Panc1 (cell line): Measurements from ENCODE around the gene SPTLC2. TPM values are rescaled to one million over a fixed set of nuclear protein-coding genes. Genes with fewer than 3 reads are reported as not detected.

Source experiments
- ATAC-seq: fragments of 200-7000 bp; cut with Tn5 transposase; 2 replicates; pipeline ENCODE4 v1.9.1; 2020; ENCODE audit warnings: mild to moderate bottlenecking, moderate library complexity
- BruUV-seq: library from RNA; stranded (reverse); fragments of 400-500 nt; replicated peaks from 2 replicates; lab custom pipeline; 2021; lab: Mats Ljungman, UMichigan
- CTCF ChIA-PET: fragments of 300-600 bp; sonication (Branson Sonifier 250); formaldehyde crosslinking; loops from one replicate; lab custom pipeline; 2022; ENCODE audit warnings: antibody characterized with exemption; lab: Charles Lee
- POLR2A ChIA-PET: fragments of 300-600 bp; sonication (Branson Sonifier 250); formaldehyde crosslinking; loops from one replicate; lab custom pipeline; 2022; ENCODE audit warnings: antibody characterized with exemption; lab: Charles Lee
- DNase-seq: peaks from one replicate; pipeline ENCODE4 v3.0.0-alpha.2; 2010; ENCODE audit warnings: low read depth, low spot score
- H3K27ac ChIP-seq: 2 replicates; pipeline ENCODE4 v1.5.1; 2011; ENCODE audit warnings: mild to moderate bottlenecking, low read length, inconsistent platforms
- H3K27me3 ChIP-seq: fragments of 200-500 bp; sonication (Bioruptor generic); 2 replicates; pipeline ENCODE4 v1.6.0; 2014; ENCODE audit warnings: low read length, inconsistent platforms; ENCODE audit not compliant: control insufficient read depth, insufficient read depth
- H3K36me3 ChIP-seq: fragments of 200-500 bp; sonication (Bioruptor generic); 2 replicates; pipeline ENCODE4 v1.5.1; 2014; ENCODE audit warnings: inconsistent platforms, mild to moderate bottlenecking, low read length, moderate library complexity; ENCODE audit not compliant: control insufficient read depth, insufficient read depth
- H3K4me1 ChIP-seq: 2 replicates; pipeline ENCODE4 v1.5.1; 2011; ENCODE audit warnings: inconsistent platforms, mild to moderate bottlenecking, low read length, moderate library complexity; ENCODE audit not compliant: control insufficient read depth, insufficient read depth
- H3K4me3 ChIP-seq, 2 experiments: 2 replicates each; pipeline ENCODE4 v1.5.1; 2011 to 2012; ENCODE audit warnings: low read depth in 2 of 2, low read length in 2 of 2, mild to moderate bottlenecking in 2 of 2, inconsistent platforms in 1 of 2, moderate library complexity in 1 of 2
- H3K9me3 ChIP-seq: fragments of 200-500 bp; sonication (Bioruptor generic); 2 replicates; pipeline ENCODE4 v1.5.1; 2014; ENCODE audit warnings: low read depth, mild to moderate bottlenecking, inconsistent platforms, low read length, moderate library complexity; ENCODE audit not compliant: control insufficient read depth, insufficient read depth
- POLR2AphosphoS5 ChIP-seq: IDR thresholded peaks from 2 replicates; pipeline ENCODE4 v1.6.1; 2012; ENCODE audit warnings: mild to moderate bottlenecking, low read depth, low read length, moderate library complexity
- REST ChIP-seq, 2 experiments: IDR thresholded peaks; 2 replicates each; pipeline ENCODE4 v1.6.1; 2011 to 2012; ENCODE audit warnings: low read depth in 2 of 2, control low read depth in 1 of 2, low read length in 1 of 2, mild to moderate bottlenecking in 1 of 2, moderate library complexity in 1 of 2; ENCODE audit not compliant: insufficient read depth in 1 of 2
- SIN3A ChIP-seq: IDR thresholded peaks from 2 replicates; pipeline ENCODE4 v1.6.1; 2012; ENCODE audit warnings: low read depth, mild to moderate bottlenecking, low read length, moderate library complexity, borderline replicate concordance; ENCODE audit not compliant: insufficient read depth
- TCF7L2 ChIP-seq: IDR thresholded peaks from 2 replicates; pipeline ENCODE4 v1.6.1; 2011; ENCODE audit warnings: mild to moderate bottlenecking, low read depth, low read length, inconsistent platforms
- in situ Hi-C: cut with HindIII; loops from 2 replicates; pipeline ENCODE4 v1.10.0; 2016; ENCODE audit warnings: low sequenced_read_pairs, low pct_unique_long_range_greater_than_20kb
- intact Hi-C: fragments of 100-400 bp; cut with micrococcal nuclease; formaldehyde crosslinking; loops from one replicate; pipeline ENCODE4 v1.10.0; 2022; ENCODE audit not compliant: unreplicated experiment
- total RNA-seq: library from RNA; stranded (reverse); gene quantifications from one replicate; pipeline ENCODE4 v1.2.1, GENCODE V29; 2021; ENCODE audit not compliant: unreplicated experiment
- TF ChIP-seq, protein P1 (sequence below): fragments of 450-650 bp; IDR thresholded peaks from 2 replicates; pipeline ENCODE4 v1.5.1; 2017; ENCODE audit warnings: mild to moderate bottlenecking

SPTLC2 gene
- total RNA-seq, 1 experiment from 2014 or later = 21.0 TPM

DNA sequence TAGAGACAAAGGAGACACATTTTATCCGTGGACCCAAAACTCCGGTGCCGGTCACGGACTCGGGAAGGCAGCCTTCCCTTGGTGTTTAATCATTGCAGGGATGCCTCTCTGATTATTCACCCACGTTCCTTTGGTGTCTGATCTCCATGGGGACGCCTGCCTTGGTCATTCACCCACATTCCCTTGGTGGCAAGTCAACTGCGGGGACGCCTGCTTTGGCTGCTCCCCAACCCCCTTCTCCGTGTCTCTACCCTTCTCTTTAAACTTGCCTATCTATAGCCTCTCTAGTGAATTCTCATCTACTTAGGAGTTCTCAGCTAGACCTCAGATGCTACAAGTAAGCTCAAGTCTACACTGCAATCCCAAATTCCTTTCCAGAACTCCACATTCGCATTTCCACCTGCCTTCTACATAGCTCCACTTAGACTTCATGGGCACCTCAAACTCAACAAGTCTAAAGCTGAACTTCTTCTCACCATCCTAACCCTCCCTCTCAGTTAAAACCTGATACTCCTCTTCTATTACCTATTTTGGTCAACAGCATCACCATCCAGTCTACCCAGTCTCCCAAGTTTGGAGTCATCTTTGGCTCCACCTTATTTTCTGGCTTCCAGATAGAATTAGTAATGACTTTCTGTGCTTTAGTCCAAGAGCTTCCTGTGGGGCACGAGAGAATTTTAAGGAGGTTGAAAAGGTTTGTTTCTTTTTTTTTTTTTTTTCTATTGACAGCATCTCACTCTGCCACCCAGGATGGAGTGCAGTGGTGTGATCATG, 14.4 kb downstream of the SPTLC2 start:
- TF ChIP-seq, protein P1, sequence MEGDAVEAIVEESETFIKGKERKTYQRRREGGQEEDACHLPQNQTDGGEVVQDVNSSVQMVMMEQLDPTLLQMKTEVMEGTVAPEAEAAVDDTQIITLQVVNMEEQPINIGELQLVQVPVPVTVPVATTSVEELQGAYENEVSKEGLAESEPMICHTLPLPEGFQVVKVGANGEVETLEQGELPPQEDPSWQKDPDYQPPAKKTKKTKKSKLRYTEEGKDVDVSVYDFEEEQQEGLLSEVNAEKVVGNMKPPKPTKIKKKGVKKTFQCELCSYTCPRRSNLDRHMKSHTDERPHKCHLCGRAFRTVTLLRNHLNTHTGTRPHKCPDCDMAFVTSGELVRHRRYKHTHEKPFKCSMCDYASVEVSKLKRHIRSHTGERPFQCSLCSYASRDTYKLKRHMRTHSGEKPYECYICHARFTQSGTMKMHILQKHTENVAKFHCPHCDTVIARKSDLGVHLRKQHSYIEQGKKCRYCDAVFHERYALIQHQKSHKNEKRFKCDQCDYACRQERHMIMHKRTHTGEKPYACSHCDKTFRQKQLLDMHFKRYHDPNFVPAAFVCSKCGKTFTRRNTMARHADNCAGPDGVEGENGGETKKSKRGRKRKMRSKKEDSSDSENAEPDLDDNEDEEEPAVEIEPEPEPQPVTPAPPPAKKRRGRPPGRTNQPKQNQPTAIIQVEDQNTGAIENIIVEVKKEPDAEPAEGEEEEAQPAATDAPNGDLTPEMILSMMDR = no peak
- TF ChIP-seq POLR2AphosphoS5 = no peak
- no peak for TF ChIP-seq TCF7L2
- TF ChIP-seq SIN3A = no peak
- TF ChIP-seq REST (IDR thresholded peaks at IDR 0.05; ENCODE audit: insufficient read depth in 1 of 2, low read depth in 2 of 2, low read length in 1 of 2) = no peak
- POLR2A ChIA-PET = no interaction called here
- no peaks in the 10 kb centered on the region for H3K36me3 ChIP-seq
- no peaks in the 10 kb centered on the region for H3K9me3 ChIP-seq
- CTCF ChIA-PET = no interaction called here
- H3K27me3 ChIP-seq = no peaks in the 10 kb centered on the region
- no peak for DNase-seq
- in situ Hi-C loops (no loop called here), intact Hi-C loops (no loop called here)
- no peak overlapping the region for H3K4me3 ChIP-seq
- BruUV-seq = no TSS peak
- ATAC-seq = no peak
- no peak overlapping the region for H3K27ac ChIP-seq
- peaks cover 4% of the 10 kb centered on the region for H3K4me1 ChIP-seq

DNA sequence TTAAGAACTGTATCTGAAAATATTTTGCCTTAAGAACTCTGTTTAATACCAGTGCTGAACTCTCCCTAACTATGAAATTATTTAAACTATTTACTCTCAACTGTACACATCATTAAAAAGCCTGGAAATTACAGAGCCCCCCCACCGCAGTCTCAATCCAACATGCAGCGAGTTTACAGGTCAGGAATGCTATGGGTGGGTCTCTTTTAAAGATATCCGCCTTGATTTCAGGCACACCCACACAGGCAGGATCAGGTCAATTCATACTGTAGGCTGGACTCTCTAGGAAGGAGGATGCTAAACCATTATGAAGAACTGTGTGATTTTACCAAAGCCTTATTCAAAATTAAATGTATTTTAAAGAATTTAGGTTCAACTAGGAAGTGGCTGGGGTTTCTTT, 16.5 kb downstream of the SPTLC2 start:
- ATAC-seq = no peak
- CTCF ChIA-PET = no interaction called here
- in situ Hi-C loops = no loop called here

More for the DNA sequence above, 16.5 kb downstream of the SPTLC2 start:
- no TSS peak for BruUV-seq
- no peak for DNase-seq
- intact Hi-C loops = no loop called here
- H3K4me3 ChIP-seq = no peak overlapping the region
- TF ChIP-seq POLR2AphosphoS5 (no peak), REST (IDR thresholded peaks at IDR 0.05; ENCODE audit: insufficient read depth in 1 of 2, low read depth in 2 of 2, low read length in 1 of 2) (no peak), TCF7L2 (no peak), SIN3A (no peak)
- TF ChIP-seq, protein P1 = no peak
- H3K9me3 ChIP-seq = no peaks in the 10 kb centered on the region
- POLR2A ChIA-PET = no interaction called here
- H3K4me1 ChIP-seq = peaks cover 4% of the 10 kb centered on the region
- no peaks in the 10 kb centered on the region for H3K36me3 ChIP-seq
- H3K27me3 ChIP-seq = no peaks in the 10 kb centered on the region
- no peak overlapping the region for H3K27ac ChIP-seq
